GM23248 (cell line): ENCODE data around the gene SH2D3A.

Source experiments
- EZH2 ChIP-seq: fragments of 200-600 bp; sonication (generic); IDR thresholded peaks from 2 replicates; pipeline ENCODE4 v1.6.1; 2018; ENCODE audit warnings: antibody characterized with exemption, mild to moderate bottlenecking; ENCODE audit not compliant: insufficient read depth, poor library complexity, severe bottlenecking
- EZH2phosphoT487 ChIP-seq: fragments of 200-600 bp; sonication (generic); IDR thresholded peaks from 2 replicates; pipeline ENCODE4 v1.6.1; 2018; ENCODE audit warnings: antibody characterized with exemption, moderate library complexity, mild to moderate bottlenecking, low read depth; ENCODE audit not compliant: insufficient read depth

DNA sequence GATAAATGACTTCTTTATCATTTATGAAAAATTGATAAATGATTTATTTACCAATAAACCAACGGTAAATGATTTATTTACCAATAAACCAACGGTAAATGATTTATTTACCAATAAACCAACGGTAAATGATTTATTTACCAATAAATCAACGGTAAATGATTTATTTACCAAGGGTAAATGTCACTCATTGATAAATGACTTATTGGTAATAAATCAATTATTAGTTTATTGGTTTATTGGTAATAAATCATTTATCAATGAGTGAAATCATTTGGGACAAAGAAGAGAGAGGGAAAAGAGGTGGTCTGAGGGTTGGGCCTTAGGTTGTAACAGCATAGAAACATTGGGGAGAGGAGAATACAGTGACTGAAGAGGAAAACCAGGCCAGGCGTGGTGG is 26.7 kb upstream of the SH2D3A start:
- TF ChIP-seq EZH2, result no peak
- no peak for TF ChIP-seq EZH2phosphoT487
